Measurements from ENCODE around the gene TKFC. TPM values are rescaled to one million over a fixed set of nuclear protein-coding genes. Genes with fewer than 3 reads are reported as not detected.

TKFC gene, protein sequence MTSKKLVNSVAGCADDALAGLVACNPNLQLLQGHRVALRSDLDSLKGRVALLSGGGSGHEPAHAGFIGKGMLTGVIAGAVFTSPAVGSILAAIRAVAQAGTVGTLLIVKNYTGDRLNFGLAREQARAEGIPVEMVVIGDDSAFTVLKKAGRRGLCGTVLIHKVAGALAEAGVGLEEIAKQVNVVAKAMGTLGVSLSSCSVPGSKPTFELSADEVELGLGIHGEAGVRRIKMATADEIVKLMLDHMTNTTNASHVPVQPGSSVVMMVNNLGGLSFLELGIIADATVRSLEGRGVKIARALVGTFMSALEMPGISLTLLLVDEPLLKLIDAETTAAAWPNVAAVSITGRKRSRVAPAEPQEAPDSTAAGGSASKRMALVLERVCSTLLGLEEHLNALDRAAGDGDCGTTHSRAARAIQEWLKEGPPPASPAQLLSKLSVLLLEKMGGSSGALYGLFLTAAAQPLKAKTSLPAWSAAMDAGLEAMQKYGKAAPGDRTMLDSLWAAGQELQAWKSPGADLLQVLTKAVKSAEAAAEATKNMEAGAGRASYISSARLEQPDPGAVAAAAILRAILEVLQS
- 10 to 100 TPM; 24.6 to 29.5 (median 26.3) TPM for polyA plus RNA-seq

DNA sequence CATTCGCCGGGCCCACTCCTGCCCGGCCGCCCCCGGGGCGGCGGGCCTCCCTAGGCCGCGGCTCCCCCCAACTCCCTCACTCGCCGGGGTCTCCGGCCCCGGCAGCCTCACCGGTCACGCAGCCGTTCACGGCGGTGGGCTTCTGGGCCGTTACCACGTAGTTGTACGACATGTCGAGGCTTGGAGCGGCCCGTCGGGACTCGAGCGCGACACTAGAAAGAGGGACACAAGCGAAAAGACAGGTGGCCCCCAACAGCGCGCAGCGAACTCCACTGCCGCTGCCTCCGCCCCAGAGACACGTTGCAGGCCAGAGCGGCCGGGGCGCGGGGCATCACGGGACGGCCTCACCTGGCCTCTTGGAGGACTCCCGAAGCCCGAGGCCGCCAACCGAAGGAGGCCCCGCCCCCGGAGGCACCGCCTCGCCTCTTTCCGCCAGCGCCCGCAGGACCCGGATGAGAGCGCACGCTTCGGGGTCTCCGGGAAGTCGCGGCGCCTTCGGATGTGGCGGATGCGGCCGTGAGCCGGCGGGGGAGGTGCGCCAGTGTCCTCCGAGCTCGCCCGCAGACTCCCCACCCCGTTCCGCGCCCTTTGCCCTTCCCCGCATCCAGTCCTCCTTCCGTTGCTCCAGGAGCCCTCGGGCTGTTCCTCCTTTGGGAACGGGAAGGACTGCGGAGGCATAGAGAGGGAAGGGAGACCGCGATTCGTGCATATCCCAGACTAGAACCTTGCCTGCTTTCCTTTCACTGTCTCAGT, at the start of gene TKFC, which contains the start of gene DDB1:
TSS of gene TKFC (plus strand) at position 432 of the 753 bp plus-strand sequence. CDS start 1,501 bp downstream, outside the sequence.
TSS of gene DDB1 (minus strand) at position 309 of the 753 bp plus-strand sequence. CDS start at position 172, 137 bp downstream.
- H3K27ac ChIP-seq (ENCODE audit: low read depth, low read length), result no peak within 1 kb of the TSS
- WGBS, 3 donors, result 0% methylated on average over 63 to 80 of the region's 81 CpGs

DNA sequence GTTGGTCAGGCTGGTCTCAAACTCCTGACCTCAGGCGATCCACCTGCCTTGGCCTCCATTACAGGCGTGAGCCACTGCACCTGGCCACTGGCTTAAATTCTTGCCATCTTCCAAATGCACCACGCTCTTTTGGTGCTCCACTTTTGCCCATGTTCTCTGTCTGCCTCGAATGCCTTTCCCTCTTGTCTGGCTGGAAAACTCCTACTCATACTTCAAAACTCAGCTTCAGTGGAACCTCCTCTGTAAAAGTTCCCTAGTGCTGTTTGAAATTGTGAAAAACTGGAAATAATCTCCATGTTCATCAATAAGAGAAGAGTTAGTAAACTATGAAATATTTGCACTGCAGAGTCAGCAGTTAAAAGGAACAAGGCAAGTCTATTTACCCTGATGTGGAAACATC, 49.4 kb upstream of the TKFC start:
- WGBS, 3 donors, result 87 to 95% (median 93%) methylated on average over 4 of the region's 4 CpGs
- no peak overlapping the region for H3K27ac ChIP-seq (ENCODE audit: low read depth, low read length)

DNA sequence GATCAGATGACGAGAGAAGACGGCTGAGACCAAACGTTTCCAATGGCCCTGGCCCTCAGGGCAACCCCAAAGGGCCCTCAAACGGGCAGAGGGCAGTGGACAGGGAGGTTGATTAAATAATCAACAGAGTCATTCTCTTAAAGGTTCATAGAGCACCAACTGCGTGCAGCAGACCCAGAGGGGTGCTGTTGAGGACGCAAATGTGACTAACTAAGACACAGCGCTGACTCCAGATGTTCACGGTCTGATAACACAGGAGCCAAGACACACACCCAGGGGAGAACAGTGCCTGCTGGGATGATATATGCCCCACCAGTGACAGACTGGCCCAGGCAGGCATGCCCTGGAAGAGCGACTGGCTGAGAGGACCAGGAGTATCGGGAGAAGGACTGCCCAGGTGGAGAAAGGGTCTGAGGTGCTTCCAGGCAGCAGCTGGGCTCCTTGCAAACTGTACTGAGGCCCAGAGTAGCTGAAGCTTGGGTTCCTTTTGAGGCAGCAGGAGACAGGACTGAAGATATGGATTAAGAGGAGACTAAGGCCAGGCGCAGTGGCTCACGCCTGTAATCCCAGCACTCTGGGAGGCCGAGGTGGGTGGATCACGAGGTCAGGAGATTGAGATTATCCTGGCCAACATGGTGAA, 45.6 kb upstream of the TKFC start:
- no peak overlapping the region for H3K27ac ChIP-seq (ENCODE audit: low read depth, low read length)
- WGBS, 3 donors, result 82 to 85% (median 82%) methylated on average over 14 of the region's 14 CpGs

DNA sequence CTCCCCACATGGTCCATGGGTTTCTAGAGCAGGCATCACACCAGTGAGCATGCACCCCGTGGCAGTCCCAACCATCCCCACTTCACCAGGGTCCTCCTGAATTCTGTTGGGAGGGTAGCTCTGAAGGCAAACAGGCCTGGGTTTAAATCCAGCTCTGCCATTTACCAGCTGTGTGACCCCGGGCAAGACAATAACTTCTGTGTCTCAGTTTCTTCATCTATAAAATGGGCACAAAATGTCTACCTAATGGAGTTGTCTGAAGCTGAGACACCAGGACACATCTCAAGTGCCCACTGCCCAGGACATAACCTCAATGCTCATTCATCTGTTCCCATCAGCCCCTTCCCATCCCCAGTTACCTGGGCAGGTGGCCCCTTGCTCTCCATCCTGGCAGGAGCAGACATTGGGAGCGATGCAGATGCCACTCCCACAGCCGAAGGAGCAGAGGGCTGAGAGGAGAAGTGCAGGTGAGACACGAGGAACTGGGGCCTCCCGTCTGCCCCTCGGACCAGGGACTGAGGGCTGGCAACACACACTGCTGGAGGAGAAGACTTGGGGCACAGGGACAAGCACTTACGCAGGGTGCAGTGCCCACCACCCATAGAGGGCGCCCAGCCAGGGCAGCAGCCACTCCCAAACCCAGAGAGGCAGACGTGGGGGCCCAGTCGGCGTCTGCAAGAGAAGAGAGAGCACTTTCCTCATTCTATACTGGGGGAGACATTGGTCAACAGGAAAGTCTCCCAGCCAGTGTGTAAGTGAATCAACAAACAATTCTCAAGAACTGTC, 41.9 kb upstream of the TKFC start:
- WGBS, 3 donors, result 78 to 87% (median 84%) methylated on average over 12 of the region's 12 CpGs
- no peak overlapping the region for H3K27ac ChIP-seq (ENCODE audit: low read depth, low read length)

DNA sequence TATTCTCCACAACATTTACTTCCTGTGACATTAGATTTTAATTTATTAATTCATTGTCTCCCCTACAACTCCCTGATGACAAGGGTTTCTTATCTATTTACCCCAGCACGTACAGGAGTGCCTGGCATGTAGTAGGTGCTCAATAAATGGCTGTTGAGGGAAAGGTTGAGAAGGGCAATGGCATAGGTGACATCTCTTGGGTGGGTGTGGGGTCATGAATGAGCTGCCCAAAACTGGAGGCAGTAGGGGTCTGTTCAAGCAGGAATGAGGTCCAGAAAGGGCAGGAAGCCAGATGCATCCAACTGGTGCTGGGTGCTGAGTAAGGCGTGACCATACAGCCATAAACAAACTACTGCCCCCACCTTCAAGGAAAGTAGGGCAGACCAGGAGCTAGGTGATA, 40.7 kb upstream of the TKFC start:
- WGBS, 3 donors, result 92 to 100% (median 98%) methylated on average over 2 of the region's 2 CpGs

DNA sequence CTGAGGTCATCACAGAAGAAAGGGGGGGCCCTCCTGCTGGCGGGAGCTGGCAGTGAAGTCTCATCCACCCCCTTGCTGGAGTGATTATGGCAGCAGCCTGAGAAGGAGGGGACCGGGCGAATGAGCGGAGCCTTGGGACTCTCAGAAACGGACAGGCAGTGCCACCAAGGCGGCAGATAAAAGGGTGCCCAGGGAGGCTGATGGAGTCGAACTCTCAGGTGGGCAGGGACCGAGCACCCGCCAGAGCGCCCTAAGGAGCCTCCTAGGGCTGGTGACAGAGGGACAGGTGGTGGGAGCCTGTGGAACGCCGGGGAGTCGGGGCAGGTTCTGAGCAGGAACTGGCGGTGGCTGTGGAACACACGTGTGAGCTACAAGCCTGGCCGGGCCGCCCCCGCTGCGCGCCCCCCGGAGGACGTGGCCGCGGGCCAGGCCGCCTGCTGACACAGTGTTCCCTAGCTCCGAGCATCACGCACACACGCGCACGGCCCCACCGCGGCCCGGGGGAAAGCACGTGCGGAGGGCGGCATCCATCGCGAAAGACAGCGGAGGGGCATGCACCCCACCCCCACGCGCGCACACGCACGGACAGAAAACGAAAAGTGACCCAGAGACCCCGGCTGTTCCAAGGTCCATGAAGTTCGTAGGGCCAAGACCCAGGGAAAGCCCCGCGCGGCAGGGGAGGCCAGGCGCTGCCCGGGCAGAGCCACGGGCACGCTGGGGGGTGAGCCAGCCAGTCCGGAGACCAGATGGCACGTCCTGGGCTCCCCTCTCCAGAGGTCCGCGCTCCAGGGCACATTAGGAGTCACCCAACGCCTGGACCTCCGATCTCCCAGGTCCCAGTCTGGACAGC, 38.9 kb upstream of the TKFC start:
- WGBS, 3 donors, result 1% methylated on average over 60 of the region's 60 CpGs
- H3K27ac ChIP-seq (ENCODE audit: low read depth, low read length), result no peak overlapping the region

More for the DNA sequence above, 40.7 kb upstream of the TKFC start:
- no peak overlapping the region for H3K27ac ChIP-seq (ENCODE audit: low read depth, low read length)

DNA sequence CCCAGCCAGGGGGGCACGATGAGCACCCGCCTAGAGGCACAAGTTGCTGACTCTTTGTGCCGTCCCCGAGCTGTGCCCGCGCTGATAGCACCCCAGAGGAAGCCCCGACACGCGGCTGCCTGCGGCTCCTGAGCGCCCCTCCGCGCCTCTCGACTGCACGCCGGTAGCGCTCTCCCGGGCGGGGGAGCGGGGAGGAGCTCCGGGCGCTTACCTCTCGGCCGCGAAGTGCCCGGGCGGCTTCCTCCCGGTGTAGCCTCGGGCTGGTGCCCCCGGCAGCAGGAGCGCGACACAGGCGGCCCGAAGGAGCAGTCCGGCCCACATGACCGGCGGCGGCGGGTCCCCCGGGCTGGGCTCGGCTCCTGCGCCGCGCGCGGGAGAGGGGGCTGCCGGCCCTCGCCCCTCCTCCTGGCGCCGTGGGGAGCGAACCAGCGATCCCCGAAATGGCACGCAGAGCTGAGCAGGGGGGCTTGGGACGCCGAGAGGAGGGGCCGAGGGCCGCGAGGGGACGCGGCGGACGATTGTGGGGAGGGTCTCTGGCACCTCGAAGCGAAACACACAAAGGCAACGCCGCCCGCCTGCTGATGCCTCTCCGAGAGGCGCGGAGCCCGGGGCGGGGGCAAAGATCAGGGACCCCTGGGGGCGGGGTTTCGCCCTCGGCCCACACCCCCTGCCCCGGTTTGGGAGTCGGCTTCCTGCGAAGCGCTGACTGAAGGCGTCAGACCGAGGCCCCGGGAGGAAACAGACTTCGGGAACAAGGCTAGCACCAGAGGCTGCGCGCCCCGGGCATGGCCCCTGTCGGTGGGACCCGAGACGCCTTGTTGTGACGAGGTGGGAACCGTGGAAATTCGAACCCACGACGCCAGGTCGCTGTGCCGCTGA, 38.1 kb upstream of the TKFC start, which contains the start of gene VWCE:
TSS of gene VWCE (minus strand) at position 600 of the 879 bp plus-strand sequence. CDS start at position 321, 279 bp downstream.
- H3K27ac ChIP-seq (ENCODE audit: low read depth, low read length), result no peak within 1 kb of the TSS
- WGBS, 3 donors, result 1 to 2% (median 2%) methylated on average over 82 to 97 of the region's 97 CpGs

DNA sequence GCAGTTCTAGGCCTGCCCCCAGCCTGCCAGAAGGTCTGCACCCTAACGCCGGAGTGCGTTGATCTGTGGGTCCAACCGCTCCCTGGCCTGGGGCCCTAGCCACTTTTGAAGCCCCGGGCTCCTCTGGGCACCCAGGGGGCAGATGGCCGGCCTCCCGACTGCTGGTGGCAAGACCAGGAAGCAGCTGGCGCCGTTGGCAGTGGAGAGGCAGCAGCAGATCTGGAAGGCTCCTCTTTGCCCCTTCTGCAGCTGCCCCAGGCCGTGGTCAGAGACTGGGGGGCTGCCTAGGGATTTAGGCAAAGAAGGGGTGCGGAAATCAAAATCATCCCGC, 37.5 kb upstream of the TKFC start:
- 50 to 65% (median 55%) methylated on average over 12 of the region's 12 CpGs for WGBS, 3 donors
- no peak overlapping the region for H3K27ac ChIP-seq (ENCODE audit: low read depth, low read length)

DNA sequence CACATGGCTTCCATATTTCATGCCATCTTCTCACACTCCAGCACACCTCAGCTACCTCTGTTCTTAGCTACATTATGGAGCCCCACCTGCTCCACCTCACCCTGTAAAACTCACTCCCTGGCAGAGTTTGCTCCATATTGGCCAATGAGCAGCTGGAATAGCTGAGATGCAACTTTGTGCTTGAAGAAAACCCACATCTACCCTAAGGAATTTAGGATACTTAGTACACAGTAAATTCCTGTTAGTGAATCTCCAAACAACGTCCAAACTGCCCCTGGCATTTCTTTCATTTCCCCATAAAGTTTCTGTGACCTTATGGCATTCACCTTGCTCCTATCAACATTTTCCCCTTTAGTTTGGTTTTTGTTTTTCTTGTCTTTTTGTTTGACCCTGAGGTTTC, 35.7 kb upstream of the TKFC start:
- no peak overlapping the region for H3K27ac ChIP-seq (ENCODE audit: low read depth, low read length)
- WGBS, 3 donors, result 40 to 88% (median 40%) methylated on average over 1 of the region's 1 CpG

DNA sequence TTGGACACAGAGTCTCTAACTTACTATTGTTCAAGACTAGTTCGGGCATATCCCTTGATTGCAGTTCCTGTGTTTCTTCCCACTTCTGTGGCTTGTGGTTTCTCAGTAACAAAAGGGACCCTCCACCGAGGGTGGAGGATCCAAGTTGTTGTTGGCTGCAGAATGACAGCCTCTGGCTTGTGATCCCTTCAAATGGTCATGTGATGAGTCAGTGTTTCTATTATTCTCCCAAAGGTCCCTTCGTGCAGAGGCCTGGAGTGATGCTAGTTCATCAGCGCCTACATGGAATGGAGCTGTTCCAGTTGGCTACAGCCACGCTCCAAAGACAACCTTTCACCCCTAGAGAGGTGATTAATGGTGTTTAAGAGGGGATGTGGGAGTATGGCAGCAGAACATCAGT, 35.3 kb upstream of the TKFC start:
- WGBS, 3 donors, result 21 to 70% (median 23%) methylated on average over 5 of the region's 5 CpGs
- H3K27ac ChIP-seq (ENCODE audit: low read depth, low read length), result no peak overlapping the region

DNA sequence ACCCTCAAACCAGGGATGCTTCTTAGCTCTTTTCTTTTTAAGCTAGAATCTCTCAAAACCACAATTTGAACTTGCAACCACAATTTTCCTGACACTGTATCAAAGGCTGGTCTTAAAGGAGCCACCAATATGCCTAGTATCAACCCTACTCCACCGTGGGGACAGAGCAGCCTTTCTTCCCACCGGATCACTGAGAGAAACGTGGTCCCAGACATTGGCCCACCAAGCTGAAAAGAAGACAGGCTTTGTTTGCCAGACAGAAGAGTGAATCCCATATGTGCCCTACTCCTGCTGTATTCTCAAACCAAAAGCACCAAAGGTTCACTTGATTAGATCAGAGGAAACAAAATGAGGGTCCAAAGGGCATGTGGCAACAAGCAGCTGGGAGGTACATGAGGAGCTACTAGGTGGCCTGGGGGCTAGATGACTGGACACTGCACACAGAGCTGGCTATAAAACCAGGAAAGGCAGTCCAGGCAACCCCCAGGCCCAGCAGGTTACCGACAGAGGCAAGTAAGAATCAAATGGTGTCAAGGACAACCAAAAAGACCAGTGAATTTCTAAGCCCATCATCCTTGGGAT, 34.3 kb upstream of the TKFC start:
- no peak overlapping the region for H3K27ac ChIP-seq (ENCODE audit: low read depth, low read length)
- 74 to 91% (median 89%) methylated on average over 4 of the region's 4 CpGs for WGBS, 3 donors

DNA sequence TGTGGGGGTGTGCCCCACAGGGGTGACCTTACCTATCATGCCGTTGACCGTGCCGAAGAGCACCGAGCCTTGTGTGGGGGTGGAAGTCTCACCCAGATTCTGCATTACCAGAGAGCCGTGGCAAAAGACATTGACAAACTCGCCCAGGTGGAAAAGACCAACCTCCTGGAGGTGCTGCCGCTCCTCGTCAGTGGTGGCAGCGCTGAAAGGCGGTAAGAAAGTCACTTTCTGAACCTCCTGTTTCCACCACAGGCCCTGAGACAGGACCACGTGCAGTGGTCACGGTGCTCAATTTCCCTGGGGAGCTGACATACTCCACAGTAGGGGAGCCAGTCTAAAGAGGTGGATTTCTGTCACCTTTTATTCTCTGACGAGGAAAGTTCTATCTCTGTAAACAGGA, 30.5 kb upstream of the TKFC start:
- WGBS, 3 donors, result 93 to 95% (median 94%) methylated on average over 13 of the region's 13 CpGs
- H3K27ac ChIP-seq (ENCODE audit: low read depth, low read length), result no peak overlapping the region

DNA sequence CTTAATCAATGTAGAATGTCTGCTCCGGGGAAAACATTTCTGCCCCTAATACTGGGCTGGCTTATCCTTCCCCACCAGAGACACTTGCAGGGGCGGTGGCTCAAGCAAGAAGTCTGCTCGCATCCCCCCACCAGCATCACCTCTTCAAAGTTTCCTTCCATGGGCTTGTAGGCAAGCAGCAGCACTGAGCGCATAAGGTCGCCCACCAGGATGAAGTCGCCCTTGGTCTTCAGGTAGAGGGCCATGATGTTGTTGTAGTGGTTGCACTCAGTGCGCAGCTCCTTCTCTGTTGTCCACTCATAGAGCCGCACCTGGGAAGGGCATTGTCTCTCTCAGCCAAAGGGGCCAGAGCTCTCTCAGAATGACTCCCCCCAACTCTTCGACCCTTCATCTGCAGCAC, 29.3 kb upstream of the TKFC start:
- no peak overlapping the region for H3K27ac ChIP-seq (ENCODE audit: low read depth, low read length)
- WGBS, 3 donors, result 96% methylated on average over 9 of the region's 9 CpGs

DNA sequence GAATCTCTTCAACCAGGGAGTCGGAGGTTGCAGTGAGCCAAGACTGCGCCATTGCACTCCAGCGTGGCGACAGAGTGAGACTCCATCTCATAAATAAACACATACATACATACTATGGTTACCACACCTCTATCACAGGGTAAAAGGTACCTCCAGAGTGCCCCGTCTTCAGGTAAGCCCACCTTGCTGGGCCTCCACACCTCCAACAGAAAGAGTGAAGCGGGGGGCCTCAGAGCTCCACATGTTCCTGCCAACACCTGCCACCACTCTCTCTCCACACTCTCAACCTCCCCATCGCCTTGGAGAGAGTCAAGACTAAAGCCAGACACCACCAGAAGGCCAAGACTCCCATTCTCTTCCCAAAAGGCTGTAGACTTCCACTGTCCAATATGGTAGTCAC, 27.6 kb upstream of the TKFC start:
- 97 to 98% (median 98%) methylated on average over 7 of the region's 7 CpGs for WGBS, 3 donors
- no peak overlapping the region for H3K27ac ChIP-seq (ENCODE audit: low read depth, low read length)

DNA sequence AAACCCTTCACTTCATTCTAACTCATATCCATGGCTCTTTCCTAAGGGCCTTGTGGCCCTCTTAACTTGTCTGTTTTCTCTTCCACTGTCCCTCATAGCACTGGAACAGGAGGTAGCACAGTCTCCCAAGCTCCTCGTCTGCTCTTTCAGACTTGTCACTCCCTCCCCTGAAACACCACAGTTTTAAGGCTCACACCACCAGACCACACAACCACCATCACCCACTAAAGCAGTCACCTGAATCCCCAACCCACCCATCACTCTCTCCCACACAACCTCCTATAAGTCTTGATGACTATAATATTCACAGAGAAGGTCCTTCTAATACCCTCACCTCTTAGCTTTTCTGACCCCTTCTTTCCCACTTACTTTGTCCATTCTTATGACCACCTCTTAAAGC, 26.8 kb upstream of the TKFC start:
- no peak overlapping the region for H3K27ac ChIP-seq (ENCODE audit: low read depth, low read length)
- 84 to 100% (median 91%) methylated on average over 1 of the region's 1 CpG for WGBS, 3 donors

DNA sequence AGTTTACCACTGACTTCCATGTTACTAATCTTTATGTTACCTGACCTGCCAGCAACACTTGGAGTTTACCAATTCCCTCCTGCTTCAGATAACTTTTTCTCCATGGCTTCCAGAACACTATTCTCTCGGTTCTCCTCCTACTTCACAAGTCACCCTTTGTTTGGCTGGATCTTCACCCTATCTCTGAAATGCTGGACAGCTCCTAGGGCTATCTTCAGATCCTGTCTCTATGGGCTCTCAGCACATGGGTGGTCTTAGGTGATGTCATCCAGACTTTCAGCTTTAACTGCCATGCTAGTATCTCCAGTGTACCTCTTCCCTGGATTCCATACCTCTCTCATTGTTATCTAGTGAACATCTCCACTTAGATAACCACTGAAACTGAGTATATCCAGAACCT, 25.7 kb upstream of the TKFC start:
- 71 to 91% (median 85%) methylated on average over 1 of the region's 1 CpG for WGBS, 3 donors
- no peak overlapping the region for H3K27ac ChIP-seq (ENCODE audit: low read depth, low read length)

Data from adipose tissue (tissue), 3 donors.